Astrocyte (in vitro differentiated cells and primary cell): Measurements from ENCODE around the gene CATSPERB. TPM values are rescaled to one million over a fixed set of nuclear protein-coding genes. Genes with fewer than 3 reads are reported as not detected.

Experiments
- DNase-seq: peaks from one replicate; pipeline ENCODE4 v3.0.0-alpha.2; 2010; ENCODE audit warnings: low read depth
- FAIRE-seq: peaks from 2 replicates; lab custom pipeline; 2011; peaks lifted over from hg19 to GRCh38; lab: Jason Lieb, UNC
- H2AFZ ChIP-seq: 2 replicates; pipeline ENCODE4 v1.6.0; 2012; ENCODE audit warnings: low read depth, low read length, inconsistent platforms
- H3K27ac ChIP-seq: 2 replicates; pipeline ENCODE4 v1.5.1; 2011; ENCODE audit warnings: low read depth, low read length, inconsistent platforms
- H3K27me3 ChIP-seq: 2 replicates; pipeline ENCODE4 v1.6.0; 2011; ENCODE audit warnings: low read length, inconsistent platforms; ENCODE audit not compliant: insufficient read depth
- H3K36me3 ChIP-seq: 2 replicates; pipeline ENCODE4 v1.5.1; 2011; ENCODE audit warnings: low read length, inconsistent platforms; ENCODE audit not compliant: insufficient read depth
- H3K4me1 ChIP-seq: 2 replicates; pipeline ENCODE4 v1.5.1; 2011; ENCODE audit warnings: low read length, inconsistent platforms; ENCODE audit not compliant: insufficient read depth
- H3K4me2 ChIP-seq: 2 replicates; pipeline ENCODE4 v1.6.0; 2012; ENCODE audit warnings: low read length, inconsistent platforms
- H3K4me3 ChIP-seq: 2 replicates; pipeline ENCODE4 v1.5.1; 2011; ENCODE audit warnings: low read depth, mild to moderate bottlenecking, low read length, inconsistent platforms; ENCODE audit not compliant: insufficient read depth
- H3K79me2 ChIP-seq: 2 replicates; pipeline ENCODE4 v1.6.0; 2012; ENCODE audit warnings: mild to moderate bottlenecking, low read length, inconsistent platforms; ENCODE audit not compliant: insufficient read depth
- H3K9ac ChIP-seq: 2 replicates; pipeline ENCODE4 v1.6.0; 2012; ENCODE audit warnings: mild to moderate bottlenecking, low read length, inconsistent platforms
- H3K9me3 ChIP-seq: 2 replicates; pipeline ENCODE4 v1.5.1; 2012; ENCODE audit warnings: low read depth, mild to moderate bottlenecking, low read length, inconsistent platforms; ENCODE audit not compliant: insufficient read depth
- H4K20me1 ChIP-seq: 2 replicates; pipeline ENCODE4 v1.6.0; 2012; ENCODE audit warnings: low read length, inconsistent platforms; ENCODE audit not compliant: insufficient read depth
- H3K27ac Mint-ChIP-seq: one replicate; pipeline ENCODE4 v1.8.0; 2021; ENCODE audit warnings: mild to moderate bottlenecking, mixed read lengths; ENCODE audit not compliant: unreplicated experiment
- H3K27me3 Mint-ChIP-seq: one replicate; pipeline ENCODE4 v1.8.0; 2021; ENCODE audit warnings: low read depth, mixed read lengths; ENCODE audit not compliant: unreplicated experiment
- H3K36me3 Mint-ChIP-seq: one replicate; pipeline ENCODE4 v1.8.0; 2021; ENCODE audit warnings: low read depth, mixed read lengths; ENCODE audit not compliant: unreplicated experiment
- H3K4me1 Mint-ChIP-seq: one replicate; pipeline ENCODE4 v1.8.0; 2021; ENCODE audit warnings: low read depth, mixed read lengths; ENCODE audit not compliant: unreplicated experiment
- H3K4me3 Mint-ChIP-seq: one replicate; pipeline ENCODE4 v1.8.0; 2021; ENCODE audit warnings: mild to moderate bottlenecking, moderate library complexity, mixed read lengths; ENCODE audit not compliant: unreplicated experiment
- H3K9me3 Mint-ChIP-seq: one replicate; pipeline ENCODE4 v1.8.0; 2021; ENCODE audit warnings: mild to moderate bottlenecking, mixed read lengths; ENCODE audit not compliant: unreplicated experiment
- CTCF ChIP-seq: IDR thresholded peaks from 2 replicates; pipeline ENCODE4 v1.5.1; 2011; ENCODE audit warnings: low read depth, mild to moderate bottlenecking, inconsistent platforms, low read length, moderate library complexity; ENCODE audit not compliant: insufficient read depth
- EZH2 ChIP-seq: IDR thresholded peaks from 2 replicates; pipeline ENCODE4 v1.6.1; 2012; ENCODE audit warnings: mild to moderate bottlenecking, low read length, inconsistent platforms; ENCODE audit not compliant: insufficient read depth
- total RNA-seq: library from RNA; stranded (reverse); gene quantifications from 2 replicates; pipeline ENCODE4 v1.2.1, GENCODE V29; 2021

CATSPERB gene
- total RNA-seq, 1 donor from 2014 or later: 0.11 TPM

- Histone ChIP-seq H3K9ac (no peak overlapping the region), H3K9me3 (no peaks in the 10 kb centered on the region), H3K4me3 (no peak overlapping the region), H2AFZ (peak overlapping the region; percentile 82), H3K79me2 (no peaks in the 10 kb centered on the region), H3K36me3 (no peaks in the 10 kb centered on the region), H3K27me3 (no peaks in the 10 kb centered on the region), H3K27ac (no peak overlapping the region), H3K4me2 (peak overlapping the region; percentile 87), H3K4me1 (peaks cover 6% of the 10 kb centered on the region), H4K20me1 (no peaks in the 10 kb centered on the region)
- TF ChIP-seq CTCF (no peak), EZH2 (no peak)
- H3K27me3 Mint-ChIP-seq: peaks cover 27% of the 10 kb centered on the region
- no peaks in the 10 kb centered on the region for H3K4me1 Mint-ChIP-seq
- H3K9me3 Mint-ChIP-seq: peaks cover 2% of the 10 kb centered on the region
- H3K36me3 Mint-ChIP-seq: no peaks in the 10 kb centered on the region
- DNase-seq (no peak), FAIRE-seq (no peak)
- H3K27ac Mint-ChIP-seq: no peak overlapping the region
- H3K4me3 Mint-ChIP-seq: no peak overlapping the region
Measured at GRCh38 chr14:91573528-91573893, 158.4 kb downstream of the CATSPERB start.

DNA sequence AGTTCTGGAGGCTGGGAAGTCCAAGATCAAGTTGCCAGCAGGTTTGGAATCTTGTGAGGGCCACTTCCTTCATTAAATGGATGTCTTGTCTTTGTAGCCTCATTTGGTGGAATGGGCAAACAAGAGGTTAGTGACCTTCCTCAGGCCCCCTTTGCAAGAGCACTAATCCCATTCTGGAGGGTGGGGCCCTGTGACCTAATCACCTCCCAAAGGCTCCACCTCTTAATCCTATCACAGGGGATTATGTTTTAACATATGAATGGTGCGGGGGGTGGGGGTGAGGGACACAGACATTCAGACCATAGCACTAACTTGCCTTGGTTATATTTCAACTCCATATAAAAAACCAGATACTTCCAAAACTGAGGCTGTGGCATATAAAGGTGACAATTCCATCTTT lies 161.9 kb downstream of the CATSPERB start:
- H3K4me2 ChIP-seq: no peak overlapping the region
- Mint-ChIP-seq H3K27me3 (peaks cover 20% of the 10 kb centered on the region), H3K27ac (no peak overlapping the region), H3K4me3 (no peak overlapping the region), H3K4me1 (no peaks in the 10 kb centered on the region), H3K9me3 (no peaks in the 10 kb centered on the region), H3K36me3 (no peaks in the 10 kb centered on the region)
- FAIRE-seq (no peak), DNase-seq (no peak)
- H3K9me3 ChIP-seq: no peaks in the 10 kb centered on the region
- H3K4me3 ChIP-seq: no peak overlapping the region
- no peaks in the 10 kb centered on the region for H3K36me3 ChIP-seq
- H4K20me1 ChIP-seq: no peaks in the 10 kb centered on the region
- H3K4me1 ChIP-seq: peaks cover 6% of the 10 kb centered on the region
- H3K79me2 ChIP-seq: no peaks in the 10 kb centered on the region
- no peaks in the 10 kb centered on the region for H3K27me3 ChIP-seq
- no peak overlapping the region for H2AFZ ChIP-seq
- TF ChIP-seq CTCF (no peak), EZH2 (no peak)
- no peak overlapping the region for H3K9ac ChIP-seq
- H3K27ac ChIP-seq: no peak overlapping the region

DNA sequence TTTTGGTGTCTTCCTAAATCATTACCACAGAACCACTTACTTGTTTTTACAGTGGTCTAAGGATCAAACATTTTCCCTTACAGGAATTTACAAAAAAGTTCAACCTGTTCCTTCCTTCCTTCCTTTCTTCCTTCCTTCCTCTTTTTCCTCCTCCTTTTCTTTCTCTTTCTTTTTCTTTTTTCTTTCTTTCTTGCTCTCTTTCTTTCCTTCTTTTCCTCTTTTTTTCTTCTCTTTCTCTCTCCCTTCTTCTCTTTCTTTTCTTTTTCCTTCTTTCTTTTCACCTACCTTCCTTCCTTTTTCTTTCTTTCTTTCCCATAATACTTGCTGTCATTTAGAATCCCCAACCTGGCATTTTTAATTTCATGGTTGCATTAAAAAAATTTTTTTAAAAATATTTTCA lies 162.6 kb downstream of the CATSPERB start:
- Histone ChIP-seq H3K9ac (no peak overlapping the region), H3K27me3 (no peaks in the 10 kb centered on the region), H3K9me3 (no peaks in the 10 kb centered on the region), H3K4me3 (no peak overlapping the region), H3K4me1 (peaks cover under 1% of the 10 kb centered on the region), H3K4me2 (no peak overlapping the region), H3K36me3 (no peaks in the 10 kb centered on the region), H3K27ac (no peak overlapping the region), H2AFZ (no peak overlapping the region), H3K79me2 (no peaks in the 10 kb centered on the region), H4K20me1 (no peaks in the 10 kb centered on the region)
- Mint-ChIP-seq H3K36me3 (no peaks in the 10 kb centered on the region), H3K27ac (peak overlapping the region; percentile 70), H3K4me3 (no peak overlapping the region), H3K27me3 (peaks cover 13% of the 10 kb centered on the region), H3K9me3 (peaks cover 2% of the 10 kb centered on the region), H3K4me1 (no peaks in the 10 kb centered on the region)
- TF ChIP-seq EZH2 (no peak), CTCF (no peak)
- DNase-seq (no peak), FAIRE-seq (no peak)
